Liver (tissue), 9 donors: ENCODE results near the gene ASIC5. TPM values are rescaled to one million over a fixed set of nuclear protein-coding genes. Genes with fewer than 3 reads are reported as not detected.

Source experiments
- DNase-seq: peaks from one replicate; pipeline ENCODE4 v3.0.0-alpha.2; 2017; ENCODE audit warnings: low spot score
- H3K27ac ChIP-seq, 2 donors: one replicate each; pipeline ENCODE4 v1.7.0; 2013; ENCODE audit warnings: inconsistent platforms in 2 of 2, low read length in 2 of 2, control low read depth in 1 of 2, low read depth in 1 of 2, mild to moderate bottlenecking in 1 of 2
- H3K27me3 ChIP-seq, 4 donors: one replicate each; pipeline versions ENCODE4 v1.6.1 to v1.7.0; 2013; ENCODE audit warnings: low read length in 3 of 4, inconsistent platforms in 1 of 4, mild to moderate bottlenecking in 1 of 4, moderate library complexity in 1 of 4; ENCODE audit not compliant: control insufficient read depth in 4 of 4, insufficient read depth in 4 of 4
- H3K36me3 ChIP-seq, 4 donors: one replicate each; pipeline versions ENCODE4 v1.6.1 to v1.7.0; 2013; ENCODE audit warnings: low read length in 3 of 4, mild to moderate bottlenecking in 3 of 4, low read depth in 1 of 4, moderate library complexity in 1 of 4; ENCODE audit not compliant: control insufficient read depth in 4 of 4, insufficient read depth in 3 of 4
- H3K4me1 ChIP-seq, 4 donors: one replicate each; pipeline versions ENCODE4 v1.6.1 to v1.7.0; 2013; ENCODE audit warnings: low read length in 3 of 4, mild to moderate bottlenecking in 3 of 4, moderate library complexity in 1 of 4; ENCODE audit not compliant: control insufficient read depth in 4 of 4, insufficient read depth in 4 of 4
- H3K4me3 ChIP-seq, 3 donors: one replicate each; pipeline versions ENCODE4 v1.6.1 to v1.7.0; 2013; ENCODE audit warnings: low read length in 3 of 3, control low read depth in 1 of 3, low read depth in 1 of 3, mild to moderate bottlenecking in 1 of 3
- H3K9ac ChIP-seq, 2 donors: one replicate each; pipeline ENCODE4 v1.7.0; 2013; ENCODE audit warnings: low read length in 2 of 2, mild to moderate bottlenecking in 2 of 2, moderate library complexity in 2 of 2, control low read depth in 1 of 2, low read depth in 1 of 2
- H3K9me3 ChIP-seq, 4 donors: one replicate each; pipeline versions ENCODE4 v1.6.1 to v1.7.0; 2013; ENCODE audit warnings: low read length in 3 of 4; ENCODE audit not compliant: control insufficient read depth in 4 of 4
- CTCF ChIP-seq: fragments of 150-350 bp; IDR thresholded peaks from 2 replicates; pipeline ENCODE4 v1.5.1; 2017; ENCODE audit warnings: improper control_type of control experiment, low read depth, low read length; ENCODE audit not compliant: missing input control
- EGR1 ChIP-seq, 2 donors: IDR thresholded peaks; 2 replicates each; pipeline ENCODE4 v1.6.1; 2016 to 2018; ENCODE audit warnings: antibody characterized with exemption in 2 of 2, low read depth in 2 of 2
- FOXA1 ChIP-seq: IDR thresholded peaks from 2 replicates; pipeline ENCODE4 v1.6.1; 2016; ENCODE audit warnings: antibody characterized with exemption
- FOXA2 ChIP-seq: IDR thresholded peaks from 2 replicates; pipeline ENCODE4 v1.6.1; 2016; ENCODE audit warnings: antibody characterized with exemption
- GABPA ChIP-seq, 2 donors: IDR thresholded peaks in 1 of 2; conservative IDR thresholded peaks in 1 of 2; 2 replicates each; pipeline ENCODE4 v1.6.1; 2016; ENCODE audit warnings: antibody characterized with exemption in 2 of 2, mild to moderate bottlenecking in 1 of 2, moderate library complexity in 1 of 2
- HNF4A ChIP-seq, 2 donors: conservative IDR thresholded peaks; 2 replicates each; pipeline ENCODE4 v1.6.1; 2016; ENCODE audit warnings: antibody characterized with exemption in 2 of 2, mild to moderate bottlenecking in 2 of 2
- HNF4G ChIP-seq: IDR thresholded peaks from 2 replicates; pipeline ENCODE4 v1.6.1; 2016; ENCODE audit warnings: antibody characterized with exemption
- JUND ChIP-seq, 2 donors: IDR thresholded peaks; 2 replicates each; pipeline ENCODE4 v1.6.1; 2016; ENCODE audit warnings: antibody characterized with exemption in 2 of 2
- MAX ChIP-seq: IDR thresholded peaks from 2 replicates; pipeline ENCODE4 v1.6.1; 2016; ENCODE audit warnings: antibody characterized with exemption
- NR2F2 ChIP-seq: IDR thresholded peaks from 2 replicates; pipeline ENCODE4 v1.6.1; 2016; ENCODE audit warnings: antibody characterized with exemption
- RAD21 ChIP-seq, 2 donors: IDR thresholded peaks; 2 replicates each; pipeline ENCODE4 v1.6.1; 2016; ENCODE audit warnings: antibody characterized with exemption in 2 of 2, mild to moderate bottlenecking in 2 of 2
- RXRA ChIP-seq, 2 donors: IDR thresholded peaks; 2 replicates each; pipeline ENCODE4 v1.6.1; 2017 to 2018; ENCODE audit warnings: antibody characterized with exemption in 2 of 2, mild to moderate bottlenecking in 1 of 2
- SP1 ChIP-seq: IDR thresholded peaks from 2 replicates; pipeline ENCODE4 v1.6.1; 2018; ENCODE audit warnings: antibody characterized with exemption, mild to moderate bottlenecking
- TAF1 ChIP-seq: conservative IDR thresholded peaks from 2 replicates; pipeline ENCODE4 v1.6.1; 2016; ENCODE audit warnings: antibody characterized with exemption, mild to moderate bottlenecking
- YY1 ChIP-seq: IDR thresholded peaks from 2 replicates; pipeline ENCODE4 v1.6.1; 2016; ENCODE audit warnings: antibody characterized with exemption, mild to moderate bottlenecking
- ZBTB33 ChIP-seq: IDR thresholded peaks from 2 replicates; pipeline ENCODE4 v1.6.1; 2016; ENCODE audit warnings: antibody characterized with exemption
- WGBS: extraction: QIAGEN DNeasy Blood & Tissue Kit; methylation state at CpG from one replicate; pipeline ENCODE4 v1.1.7; 2013; 5-methylcytosine and 5-hydroxymethylcytosine counted together
- polyA plus RNA-seq, 2 donors: library from polyadenylated mRNA; stranded (reverse) in 1 of 2; unstranded in 1 of 2; fragments of 200-250 nt in 1 of 2; fragments of >200 nt in 1 of 2; fragmentation: Nextera tagmentation in 1 of 2; extraction: Ambion mirVana in 1 of 2; gene quantifications; one replicate each; pipeline versions ENCODE4 v1.2.1 to v1.2.3, GENCODE V29; 2013 to 2015
- total RNA-seq, 2 donors: library from RNA; depleted of rRNA; stranded (reverse); fragments of >200 nt; gene quantifications; one replicate each; pipeline ENCODE4 v1.2.3, GENCODE V29; 2014
- TF ChIP-seq, protein P1 (sequence below): IDR thresholded peaks from 2 replicates; pipeline ENCODE4 v1.6.1; 2016; ENCODE audit warnings: antibody characterized with exemption
- TF ChIP-seq, protein P2 (sequence below): IDR thresholded peaks from 2 replicates; pipeline ENCODE4 v1.6.1; 2016; ENCODE audit warnings: antibody characterized with exemption, mild to moderate bottlenecking
- donor health status: healthy.
- donor health status: healthy.
- donor health status: healthy.
- donor health status: healthy.
- donor health status: healthy.

ASIC5 gene
- total and polyA plus RNA-seq, 4 donors: not detected

DNA sequence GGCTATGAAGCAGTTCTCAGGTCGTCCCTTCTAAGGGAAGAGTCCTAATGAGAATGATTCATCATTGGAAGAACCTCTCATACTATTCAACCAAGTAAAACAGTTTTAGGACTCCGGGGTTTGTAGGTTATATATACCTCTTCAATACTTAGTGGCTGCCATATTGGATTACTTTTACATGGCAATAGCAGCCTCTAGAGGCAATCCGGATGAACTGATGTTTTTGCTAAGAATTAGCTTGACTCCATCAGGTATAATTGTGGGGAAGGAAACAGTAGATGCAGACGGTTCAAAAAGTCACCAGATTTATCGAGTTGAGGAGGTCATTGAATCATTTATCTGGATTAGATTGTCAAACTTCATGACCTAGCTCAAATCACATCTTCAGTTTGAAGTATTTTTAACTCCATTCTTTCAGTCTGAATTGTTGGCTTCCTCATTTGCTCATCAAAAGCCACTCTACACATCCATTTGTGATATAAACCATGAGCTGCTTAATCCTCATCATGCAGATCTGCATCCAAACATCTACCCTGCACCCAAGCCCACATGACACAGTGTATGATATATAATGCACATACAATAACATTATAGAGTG lies 78.9 kb downstream of the ASIC5 start (continued):
- TF ChIP-seq ZBTB33 (no peak), EGR1 (IDR thresholded peaks at IDR 0.05; ENCODE audit: low read depth in 2 of 2) (no peak), RAD21 (IDR thresholded peaks at IDR 0.05) (peak; percentile 96 to 98), HNF4A (conservative IDR thresholded peaks at IDR 0.05) (no peak), SP1 (no peak), FOXA2 (no peak), HNF4G (no peak), YY1 (peak; percentile 93), NR2F2 (no peak), GABPA (IDR thresholded peaks at IDR 0.05 in 1 of 2, conservative IDR thresholded peaks at IDR 0.05 in 1 of 2) (no peak)

GRCh38 chr4:155785828-155786227 lies 80.2 kb downstream of the ASIC5 start:
- no peaks in the 10 kb centered on the region for H3K36me3 ChIP-seq
- no peaks in the 10 kb centered on the region for H3K9me3 ChIP-seq
- H3K4me3 ChIP-seq: no peak overlapping the region
- WGBS: 79% methylated on average over 1 of the region's 1 CpG
- no peaks in the 10 kb centered on the region for H3K27me3 ChIP-seq
- H3K4me1 ChIP-seq: peaks cover 0 to 20% (median 9%) of the 10 kb centered on the region in 4 donors
- TF ChIP-seq GABPA (IDR thresholded peaks at IDR 0.05 in 1 of 2, conservative IDR thresholded peaks at IDR 0.05 in 1 of 2) (no peak), YY1 (no peak), FOXA1 (no peak), RAD21 (IDR thresholded peaks at IDR 0.05) (no peak), HNF4G (no peak), HNF4A (conservative IDR thresholded peaks at IDR 0.05) (no peak), CTCF (no peak), TAF1 (no peak), EGR1 (IDR thresholded peaks at IDR 0.05; ENCODE audit: low read depth in 2 of 2) (no peak), NR2F2 (no peak), JUND (IDR thresholded peaks at IDR 0.05) (no peak), FOXA2 (no peak), MAX (no peak), SP1 (no peak), ZBTB33 (no peak), RXRA (IDR thresholded peaks at IDR 0.05) (no peak)
- TF ChIP-seq, protein P1, sequence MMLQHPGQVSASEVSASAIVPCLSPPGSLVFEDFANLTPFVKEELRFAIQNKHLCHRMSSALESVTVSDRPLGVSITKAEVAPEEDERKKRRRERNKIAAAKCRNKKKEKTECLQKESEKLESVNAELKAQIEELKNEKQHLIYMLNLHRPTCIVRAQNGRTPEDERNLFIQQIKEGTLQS: no peak
- TF ChIP-seq, protein P2, sequence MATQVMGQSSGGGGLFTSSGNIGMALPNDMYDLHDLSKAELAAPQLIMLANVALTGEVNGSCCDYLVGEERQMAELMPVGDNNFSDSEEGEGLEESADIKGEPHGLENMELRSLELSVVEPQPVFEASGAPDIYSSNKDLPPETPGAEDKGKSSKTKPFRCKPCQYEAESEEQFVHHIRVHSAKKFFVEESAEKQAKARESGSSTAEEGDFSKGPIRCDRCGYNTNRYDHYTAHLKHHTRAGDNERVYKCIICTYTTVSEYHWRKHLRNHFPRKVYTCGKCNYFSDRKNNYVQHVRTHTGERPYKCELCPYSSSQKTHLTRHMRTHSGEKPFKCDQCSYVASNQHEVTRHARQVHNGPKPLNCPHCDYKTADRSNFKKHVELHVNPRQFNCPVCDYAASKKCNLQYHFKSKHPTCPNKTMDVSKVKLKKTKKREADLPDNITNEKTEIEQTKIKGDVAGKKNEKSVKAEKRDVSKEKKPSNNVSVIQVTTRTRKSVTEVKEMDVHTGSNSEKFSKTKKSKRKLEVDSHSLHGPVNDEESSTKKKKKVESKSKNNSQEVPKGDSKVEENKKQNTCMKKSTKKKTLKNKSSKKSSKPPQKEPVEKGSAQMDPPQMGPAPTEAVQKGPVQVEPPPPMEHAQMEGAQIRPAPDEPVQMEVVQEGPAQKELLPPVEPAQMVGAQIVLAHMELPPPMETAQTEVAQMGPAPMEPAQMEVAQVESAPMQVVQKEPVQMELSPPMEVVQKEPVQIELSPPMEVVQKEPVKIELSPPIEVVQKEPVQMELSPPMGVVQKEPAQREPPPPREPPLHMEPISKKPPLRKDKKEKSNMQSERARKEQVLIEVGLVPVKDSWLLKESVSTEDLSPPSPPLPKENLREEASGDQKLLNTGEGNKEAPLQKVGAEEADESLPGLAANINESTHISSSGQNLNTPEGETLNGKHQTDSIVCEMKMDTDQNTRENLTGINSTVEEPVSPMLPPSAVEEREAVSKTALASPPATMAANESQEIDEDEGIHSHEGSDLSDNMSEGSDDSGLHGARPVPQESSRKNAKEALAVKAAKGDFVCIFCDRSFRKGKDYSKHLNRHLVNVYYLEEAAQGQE: no peak
- H3K27ac ChIP-seq: no peak overlapping the region
- no peak for DNase-seq
- H3K9ac ChIP-seq: no peak overlapping the region
